Endothelial cell of umbilical vein (primary cell): ENCODE data around the gene BHLHE23. TPM values are rescaled to one million over a fixed set of nuclear protein-coding genes. Genes with fewer than 3 reads are reported as not detected.

Experiments used
- BruUV-seq: library from RNA; stranded (reverse); fragments of 400-500 nt; replicated peaks from 2 replicates; lab custom pipeline; 2021; lab: Mats Ljungman, UMichigan
- CTCF ChIA-PET: fragments of 300-600, 350-600 bp; sonication (Branson Sonifier 250); formaldehyde crosslinking; loops from one replicate; lab custom pipeline; 2021; ENCODE audit warnings: antibody characterized with exemption, inconsistent platforms; lab: Charles Lee
- POLR2A ChIA-PET: fragments of 300-600, 350-600 bp; sonication (Branson Sonifier 250); formaldehyde crosslinking; loops from one replicate; lab custom pipeline; 2021; ENCODE audit warnings: antibody characterized with exemption, inconsistent platforms; lab: Charles Lee
- DNase-seq: peaks from one replicate; pipeline ENCODE4 v3.0.0-alpha.2; 2011; ENCODE audit warnings: low read depth, low spot score
- FAIRE-seq: peaks from 2 replicates; lab custom pipeline; 2011; peaks lifted over from hg19 to GRCh38; lab: Jason Lieb, UNC
- H2AFZ ChIP-seq: 2 replicates; pipeline ENCODE4 v1.6.0; 2012; ENCODE audit warnings: low read depth, low read length, control low read depth, inconsistent platforms
- H3K27ac ChIP-seq: 2 replicates; pipeline ENCODE4 v1.5.1; 2011; ENCODE audit warnings: low read depth, mild to moderate bottlenecking, control low read depth, low read length, moderate library complexity; ENCODE audit not compliant: insufficient read depth
- H3K27me3 ChIP-seq, 2 experiments: 2 replicates each; pipeline versions ENCODE4 v1.6.0 to v1.6.1; 2011; ENCODE audit warnings: low read length in 2 of 2, mixed read lengths in 1 of 2; ENCODE audit not compliant: control insufficient read depth in 2 of 2, insufficient read depth in 2 of 2
- H3K36me3 ChIP-seq, 2 experiments: 2 replicates in 1 of 2; 3 replicates in 1 of 2; pipeline ENCODE4 v1.5.1; 2011; ENCODE audit warnings: low read length in 2 of 2, mild to moderate bottlenecking in 1 of 2, moderate library complexity in 1 of 2; ENCODE audit not compliant: control insufficient read depth in 2 of 2, insufficient read depth in 2 of 2; ENCODE audit errors: extremely low read depth in 1 of 2
- H3K4me1 ChIP-seq: 3 replicates; pipeline ENCODE4 v1.5.1; 2011; ENCODE audit warnings: mild to moderate bottlenecking, low read length; ENCODE audit not compliant: control insufficient read depth, insufficient read depth; ENCODE audit errors: extremely low read depth
- H3K4me2 ChIP-seq: 2 replicates; pipeline ENCODE4 v1.6.1; 2011; ENCODE audit warnings: low read length, control low read depth, mixed read lengths; ENCODE audit not compliant: insufficient read depth
- H3K4me3 ChIP-seq, 3 experiments: fragments of 200-600 bp in 1 of 3; sonication (generic), shearing (Covaris generic) in 1 of 3; replicated peaks in 1 of 3; 2 replicates each; pipeline ENCODE4 v1.5.1; 2011 to 2016; ENCODE audit warnings: control low read depth in 3 of 3, low read length in 3 of 3, mild to moderate bottlenecking in 2 of 3, inconsistent platforms in 1 of 3, low read depth in 1 of 3, moderate library complexity in 1 of 3; ENCODE audit not compliant: insufficient read depth in 1 of 3
- H3K79me2 ChIP-seq: 2 replicates; pipeline ENCODE4 v1.6.0; 2012; ENCODE audit warnings: low read length, inconsistent platforms; ENCODE audit not compliant: control insufficient read depth, insufficient read depth
- H3K9ac ChIP-seq: replicated peaks from 2 replicates; pipeline ENCODE3; 2011; ENCODE audit warnings: low read length, control low read depth; ENCODE audit not compliant: insufficient read depth; ENCODE audit errors: extremely low read depth
- H3K9me1 ChIP-seq: replicated peaks from 3 replicates; pipeline ENCODE4 v1.6.0; 2011; ENCODE audit warnings: mild to moderate bottlenecking, low read length; ENCODE audit not compliant: control insufficient read depth, insufficient read depth; ENCODE audit errors: extremely low read depth
- H3K9me3 ChIP-seq: replicated peaks from 2 replicates; pipeline ENCODE4 v1.5.1; 2012; ENCODE audit warnings: low read length, inconsistent platforms; ENCODE audit not compliant: control insufficient read depth, insufficient read depth
- H4K20me1 ChIP-seq: replicated peaks from 2 replicates; pipeline ENCODE3; 2011; ENCODE audit warnings: mild to moderate bottlenecking, low read length; ENCODE audit not compliant: control insufficient read depth, insufficient read depth; ENCODE audit errors: extremely low read depth
- EZH2 ChIP-seq: IDR thresholded peaks from 2 replicates; pipeline ENCODE4 v1.6.1; 2012; ENCODE audit warnings: borderline replicate concordance, low read depth, mild to moderate bottlenecking, moderate library complexity, low read length, inconsistent platforms; ENCODE audit not compliant: severe bottlenecking
- MYC ChIP-seq: IDR thresholded peaks from one replicate; pipeline ENCODE4 v1.6.1; 2011; ENCODE audit warnings: mild to moderate bottlenecking, low read depth, low read length
- POLR2A ChIP-seq: IDR thresholded peaks from 2 replicates; pipeline ENCODE4 v1.6.1; 2012; ENCODE audit warnings: low read depth, mild to moderate bottlenecking, control low read depth, low read length
- dilution Hi-C: fragments of 300-500 bp; cut with MboI; formaldehyde crosslinking; loops from one replicate; pipeline ENCODE4 v1.15.0; 2019; ENCODE audit warnings: low sequenced_read_pairs; ENCODE audit not compliant: extremely low pct_ligation_motif_present
- intact Hi-C: fragments of 100-400 bp; cut with micrococcal nuclease; formaldehyde crosslinking; loops from one replicate; pipeline ENCODE4 v1.10.0; 2022
- polyA plus RNA-seq, 4 experiments: library from polyadenylated mRNA; depleted of rRNA in 3 of 4; stranded (reverse) in 3 of 4; unstranded in 1 of 4; fragments of >200 nt; gene quantifications; 2 replicates each; pipeline versions ENCODE4 v1.2.1 to v1.2.3, GENCODE V29; 2011 to 2012; ENCODE audit warnings: missing spikeins in 1 of 4
- total RNA-seq: library from RNA; stranded (reverse); gene quantifications from 2 replicates; pipeline ENCODE4 v1.2.3, GENCODE V29; 2021
- TF ChIP-seq, protein P1 (sequence below), 2 donors: IDR thresholded peaks; 1 replicate in 1 of 2; 2 replicates in 1 of 2; pipeline ENCODE4 v1.5.1; 2011; ENCODE audit warnings: low read length in 2 of 2, mild to moderate bottlenecking in 2 of 2, moderate library complexity in 2 of 2, control low read depth in 1 of 2, inconsistent platforms in 1 of 2, low read depth in 1 of 2; ENCODE audit not compliant: insufficient read depth in 1 of 2; ENCODE audit errors: extremely low read depth in 1 of 2
- TF ChIP-seq, protein P2 (sequence below): IDR thresholded peaks from 2 replicates; pipeline ENCODE4 v1.6.1; 2011; ENCODE audit not compliant: insufficient read depth, insufficient read length

The BHLHE23 gene
- total and polyA plus RNA-seq, 2 donors (not counting 3 experiments of a cell fraction or from before 2014, with no cell fraction given): not detected

DNA sequence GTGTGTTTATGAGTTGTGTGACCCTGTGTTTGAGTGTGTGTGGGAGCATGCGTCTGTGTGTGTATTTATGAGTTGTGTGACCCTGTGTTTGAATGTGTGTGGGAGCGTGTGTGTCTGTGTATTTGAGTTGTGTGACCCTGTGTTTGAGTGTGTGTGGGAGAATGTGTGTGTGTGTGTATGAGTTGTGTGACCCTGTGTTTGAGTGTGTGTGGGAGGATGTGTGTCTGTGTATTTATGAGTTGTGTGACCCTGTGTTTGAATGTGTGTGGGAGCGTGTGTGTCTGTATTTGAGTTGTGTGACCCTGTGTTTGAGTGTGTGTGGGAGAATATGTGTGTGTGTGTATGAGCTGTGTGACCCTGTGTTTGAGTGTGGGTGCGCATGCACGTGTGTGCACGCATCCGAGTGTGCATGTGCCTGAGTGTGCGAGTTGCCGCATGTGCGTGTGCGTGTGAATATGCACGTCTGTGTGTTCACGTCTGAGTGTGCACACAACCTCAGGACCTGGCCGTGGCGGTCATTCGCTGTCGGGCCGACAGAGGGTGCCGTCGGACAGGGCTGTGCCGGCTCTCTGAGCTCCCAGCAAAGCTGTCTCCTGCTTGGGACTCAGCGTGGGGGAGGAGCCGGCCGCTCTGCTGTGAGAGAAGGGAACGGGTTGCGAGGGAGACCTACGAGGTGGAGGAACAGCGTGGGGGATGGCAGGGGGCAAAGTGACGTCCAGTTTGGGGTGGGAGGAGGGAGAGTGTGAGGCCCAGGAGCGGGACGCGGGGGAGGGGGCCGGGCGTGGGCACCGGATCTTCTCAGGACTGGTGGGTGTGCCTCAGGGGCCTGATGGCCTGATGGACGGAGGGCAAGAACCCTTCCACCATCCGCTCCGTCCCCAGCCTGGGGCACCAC is 34.6 kb downstream of the BHLHE23 start:
- H3K36me3 ChIP-seq: no peaks in the 10 kb centered on the region
- no peaks in the 10 kb centered on the region for H3K4me1 ChIP-seq
- dilution Hi-C loops: no loop called here
- FAIRE-seq (peak; percentile 85), DNase-seq (peak; percentile 79)
- no peak overlapping the region for H3K4me3 ChIP-seq
- no peak overlapping the region for H3K27ac ChIP-seq
- peaks cover 27 to 29% of the 10 kb centered on the region in 2 experiments for H3K27me3 ChIP-seq
- H4K20me1 ChIP-seq: no peaks in the 10 kb centered on the region
- H2AFZ ChIP-seq: peak overlapping the region; percentile 29
- BruUV-seq: no TSS peak
- intact Hi-C loops: loop anchor here (1.0 kb wide), 2 partner anchors 18 to 37 kb away; no protein-coding TSS in a partner anchor
- H3K9ac ChIP-seq: no peak overlapping the region
- no peaks in the 10 kb centered on the region for H3K9me3 ChIP-seq
- TF ChIP-seq MYC: no peak
- TF ChIP-seq, protein P1, sequence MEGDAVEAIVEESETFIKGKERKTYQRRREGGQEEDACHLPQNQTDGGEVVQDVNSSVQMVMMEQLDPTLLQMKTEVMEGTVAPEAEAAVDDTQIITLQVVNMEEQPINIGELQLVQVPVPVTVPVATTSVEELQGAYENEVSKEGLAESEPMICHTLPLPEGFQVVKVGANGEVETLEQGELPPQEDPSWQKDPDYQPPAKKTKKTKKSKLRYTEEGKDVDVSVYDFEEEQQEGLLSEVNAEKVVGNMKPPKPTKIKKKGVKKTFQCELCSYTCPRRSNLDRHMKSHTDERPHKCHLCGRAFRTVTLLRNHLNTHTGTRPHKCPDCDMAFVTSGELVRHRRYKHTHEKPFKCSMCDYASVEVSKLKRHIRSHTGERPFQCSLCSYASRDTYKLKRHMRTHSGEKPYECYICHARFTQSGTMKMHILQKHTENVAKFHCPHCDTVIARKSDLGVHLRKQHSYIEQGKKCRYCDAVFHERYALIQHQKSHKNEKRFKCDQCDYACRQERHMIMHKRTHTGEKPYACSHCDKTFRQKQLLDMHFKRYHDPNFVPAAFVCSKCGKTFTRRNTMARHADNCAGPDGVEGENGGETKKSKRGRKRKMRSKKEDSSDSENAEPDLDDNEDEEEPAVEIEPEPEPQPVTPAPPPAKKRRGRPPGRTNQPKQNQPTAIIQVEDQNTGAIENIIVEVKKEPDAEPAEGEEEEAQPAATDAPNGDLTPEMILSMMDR (IDR thresholded peaks at IDR 0.05; ENCODE audit: extremely low read depth in 1 of 2, insufficient read depth in 1 of 2, low read depth in 1 of 2, low read length in 2 of 2): peak; percentile 85 to 93
- TF ChIP-seq EZH2: no peak
- TF ChIP-seq, protein P2, sequence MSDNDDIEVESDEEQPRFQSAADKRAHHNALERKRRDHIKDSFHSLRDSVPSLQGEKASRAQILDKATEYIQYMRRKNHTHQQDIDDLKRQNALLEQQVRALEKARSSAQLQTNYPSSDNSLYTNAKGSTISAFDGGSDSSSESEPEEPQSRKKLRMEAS: no peak
- no peak for TF ChIP-seq POLR2A
- ChIA-PET POLR2A (interaction anchor here (1.4 kb wide), 1 partner anchor 34 kb away, joined by 3 read pairs; the partner anchor contains the start of gene BHLHE23), CTCF (interaction anchor here (0.5 to 1.7 kb wide), 40 partner anchors 9 to 660 kb away, joined by 3 to 18 read pairs (median 4); partner anchors contain the start of genes DIDO1, GID8, SLC17A9 and TCFL5)
- H3K4me2 ChIP-seq: no peak overlapping the region
- H3K9me1 ChIP-seq: no peaks in the 10 kb centered on the region
- H3K79me2 ChIP-seq: no peaks in the 10 kb centered on the region
